T-cell (primary cell): ENCODE results near the gene SH3RF1. TPM values are rescaled to one million over a fixed set of nuclear protein-coding genes. Genes with fewer than 3 reads are reported as not detected.

ENCODE experiments used
- ATAC-seq, 4 experiments: fragments of 200-7000 bp in 3 of 4; fragments of 150-1000 bp in 1 of 4; cut with Tn5 transposase; replicated peaks in 1 of 4; 1 replicate in 3 of 4; 2 replicates in 1 of 4; pipeline ENCODE4 v1.10.0; 2021; ENCODE audit warnings: moderate library complexity in 3 of 4, mild to moderate bottlenecking in 2 of 4, moderate number of reproducible peaks in 1 of 4
- CTCF ChIA-PET, 2 donors: fragments of 300-600 bp; sonication (Branson Sonifier 250); formaldehyde crosslinking; loops; one replicate each; lab custom pipeline; 2022; ENCODE audit warnings: antibody characterized with exemption in 2 of 2; lab: Charles Lee
- POLR2A ChIA-PET, 2 donors: fragments of 300-600 bp; sonication (Branson Sonifier 250); formaldehyde crosslinking; loops; one replicate each; lab custom pipeline; 2022; ENCODE audit warnings: antibody characterized with exemption in 2 of 2; lab: Charles Lee
- DNase-seq, 35 experiments: peaks; one replicate each; pipeline versions ENCODE4 v3.0.0 to v3.0.0-alpha.2; 2013 to 2023
- H3K27ac ChIP-seq: one replicate; pipeline ENCODE4 v1.5.1; 2013; ENCODE audit warnings: low read length
- H3K27me3 ChIP-seq, 2 experiments: replicated peaks in 1 of 2; 1 replicate in 1 of 2; 2 replicates in 1 of 2; pipeline versions ENCODE4 v1.6.1 to v1.7.0; 2013; ENCODE audit warnings: low read length in 1 of 2, mixed read lengths in 1 of 2; ENCODE audit not compliant: control insufficient read depth in 2 of 2, insufficient read depth in 2 of 2; ENCODE audit errors: extremely low read depth in 1 of 2
- H3K36me3 ChIP-seq, 2 donors: 1 replicate in 1 of 2; 2 replicates in 1 of 2; pipeline versions ENCODE4 v1.6.1 to v1.7.0; 2013; ENCODE audit warnings: low read length in 1 of 2; ENCODE audit not compliant: control insufficient read depth in 2 of 2, insufficient read depth in 1 of 2; ENCODE audit errors: extremely low read depth in 1 of 2
- H3K4me1 ChIP-seq, 2 experiments: 1 replicate in 1 of 2; 2 replicates in 1 of 2; pipeline versions ENCODE4 v1.6.1 to v1.7.0; 2013; ENCODE audit warnings: low read length in 2 of 2, mixed read lengths in 1 of 2; ENCODE audit not compliant: insufficient read depth in 2 of 2, control insufficient read depth in 1 of 2; ENCODE audit errors: extremely low read depth in 1 of 2
- H3K4me3 ChIP-seq, 2 donors: 1 replicate in 1 of 2; 2 replicates in 1 of 2; pipeline versions ENCODE4 v1.5.1 to v1.7.0; 2013; ENCODE audit warnings: mild to moderate bottlenecking in 2 of 2, low read length in 1 of 2, moderate library complexity in 1 of 2; ENCODE audit not compliant: control insufficient read depth in 1 of 2; ENCODE audit errors: extremely low read depth in 1 of 2
- H3K9me3 ChIP-seq: 2 replicates; pipeline ENCODE4 v1.7.0; 2013
- H3K27ac Mint-ChIP-seq, 2 donors: one replicate each; pipeline ENCODE4 v1.8.0; 2020 to 2021; ENCODE audit warnings: mild to moderate bottlenecking in 2 of 2, mixed read lengths in 2 of 2
- H3K27me3 Mint-ChIP-seq, 2 donors: one replicate each; pipeline ENCODE4 v1.8.0; 2021 to 2022; ENCODE audit warnings: mixed read lengths in 2 of 2
- H3K36me3 Mint-ChIP-seq: one replicate; pipeline ENCODE4 v1.8.0; 2021; ENCODE audit warnings: mixed read lengths
- H3K4me1 Mint-ChIP-seq, 3 donors: one replicate each; pipeline ENCODE4 v1.8.0; 2020 to 2022; ENCODE audit warnings: mixed read lengths in 3 of 3, mild to moderate bottlenecking in 1 of 3
- H3K4me3 Mint-ChIP-seq, 3 donors: one replicate each; pipeline ENCODE4 v1.8.0; 2020 to 2022; ENCODE audit warnings: mild to moderate bottlenecking in 3 of 3, mixed read lengths in 3 of 3, moderate library complexity in 3 of 3
- H3K9me3 Mint-ChIP-seq, 3 donors: one replicate each; pipeline ENCODE4 v1.8.0; 2020 to 2022; ENCODE audit warnings: mixed read lengths in 3 of 3
- WGBS: methylation state at CpG from one replicate; pipeline ENCODE4 v1.1.5; 2013; ENCODE audit warnings: missing lambda C conversion rate; ENCODE audit not compliant: insufficient coverage; 5-methylcytosine and 5-hydroxymethylcytosine counted together
- total RNA-seq, 35 experiments: library from RNA in 6 of 35; stranded (reverse) in 6 of 35; fragments of 120-200 nt in 1 of 35; gene quantifications; one replicate each; pipeline versions ENCODE4 v1.2.1 to v1.2.4 and lab custom pipeline; 2013 to 2026

SH3RF1 gene
- total RNA-seq, 5 donors from 2014 or later (not counting 1 experiment from before 2014, with no cell fraction given) = 0.23 to 0.60 (median 0.27) TPM; not detected in 1

GRCh38 chr4:169175035-169175434, 95.7 kb downstream of the SH3RF1 start:
- DNase-seq (no peak), ATAC-seq (no peak)
- H3K36me3 Mint-ChIP-seq = no peaks in the 10 kb centered on the region
- WGBS = 80% methylated on average over 4 of the region's 4 CpGs
- no peaks in the 10 kb centered on the region for H3K9me3 ChIP-seq
- no peak overlapping the region for H3K27ac ChIP-seq
- H3K4me3 ChIP-seq = no peak overlapping the region
- no peaks in the 10 kb centered on the region for H3K4me1 Mint-ChIP-seq
- no peaks in the 10 kb centered on the region for H3K27me3 Mint-ChIP-seq
- H3K4me3 Mint-ChIP-seq = no peak overlapping the region
- no peaks in the 10 kb centered on the region for H3K27me3 ChIP-seq
- ChIA-PET CTCF (no interaction called here), POLR2A (no interaction called here)
- H3K9me3 Mint-ChIP-seq = no peaks in the 10 kb centered on the region
- H3K27ac Mint-ChIP-seq = no peak overlapping the region
- H3K36me3 ChIP-seq = no peaks in the 10 kb centered on the region
- no peaks in the 10 kb centered on the region for H3K4me1 ChIP-seq

DNA sequence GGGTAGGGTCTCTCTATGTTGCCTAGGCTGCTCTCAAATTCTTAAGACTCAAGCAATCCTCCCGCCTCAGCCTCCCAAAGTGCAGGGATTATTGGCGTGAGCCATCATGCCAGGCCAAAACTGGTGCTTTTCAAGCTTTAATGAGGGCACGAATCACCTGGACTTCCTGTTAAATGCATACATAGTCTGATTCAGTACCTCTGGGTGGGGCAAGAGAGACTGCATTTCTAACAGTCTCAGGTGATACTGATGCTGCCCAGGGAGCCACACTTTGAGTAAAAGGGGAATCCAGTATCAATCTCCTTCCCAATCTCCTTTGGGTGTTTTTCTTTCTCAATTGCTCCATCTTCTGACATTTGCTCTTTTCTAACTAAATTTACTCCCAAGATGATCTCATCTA, 96.5 kb downstream of the SH3RF1 start:
- Mint-ChIP-seq H3K4me3 (no peak overlapping the region), H3K27ac (no peak overlapping the region)

DNA sequence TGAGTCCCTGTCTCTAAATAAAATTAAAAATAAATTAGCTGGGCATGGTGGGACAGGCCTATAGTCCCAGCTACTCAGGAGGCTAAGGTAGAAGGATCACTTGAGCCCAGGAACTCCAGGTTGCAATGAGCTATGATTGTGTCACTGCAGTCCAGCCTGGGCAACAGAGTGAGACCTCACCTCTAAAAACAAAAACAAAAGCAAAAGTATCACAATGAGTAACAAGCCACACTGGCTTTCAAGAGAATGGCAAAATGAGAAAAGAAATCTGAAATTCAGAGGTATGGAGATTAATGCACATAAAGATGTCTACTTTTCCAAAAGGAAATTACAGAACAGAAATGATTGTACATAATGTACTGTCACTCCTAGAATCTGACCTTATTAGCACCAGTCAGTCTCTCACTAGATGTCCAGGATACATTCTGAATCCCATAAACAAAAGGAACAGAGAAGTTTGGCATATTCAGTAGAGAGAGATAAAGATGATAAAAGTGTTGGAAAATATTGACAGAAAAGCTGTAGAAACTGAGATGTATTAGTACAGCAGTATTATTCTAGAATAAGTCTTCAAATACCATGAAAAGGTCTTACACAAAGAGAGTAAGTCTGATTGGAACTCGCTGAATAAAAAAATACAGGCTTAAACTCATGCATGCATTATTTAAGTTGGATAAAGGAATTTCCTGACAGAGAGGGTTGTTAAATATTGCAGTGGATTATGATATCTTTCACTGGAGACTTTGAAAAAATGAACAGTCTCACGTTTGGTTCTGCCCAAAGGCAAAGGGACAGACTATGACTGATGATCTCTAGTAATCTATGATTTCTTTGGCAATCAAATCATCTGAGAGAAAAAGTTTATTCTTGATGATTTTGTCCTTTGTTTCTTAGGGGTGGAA, 102.5 kb downstream of the SH3RF1 start:
- ATAC-seq = no peak
- H3K9me3 ChIP-seq = no peaks in the 10 kb centered on the region
- no peaks in the 10 kb centered on the region for H3K27me3 ChIP-seq
- Mint-ChIP-seq H3K4me3 (no peak overlapping the region), H3K9me3 (no peaks in the 10 kb centered on the region), H3K27me3 (peaks cover 0 to 2% of the 10 kb centered on the region in 2 donors), H3K36me3 (no peaks in the 10 kb centered on the region), H3K27ac (no peak overlapping the region), H3K4me1 (no peaks in the 10 kb centered on the region)
- no peak overlapping the region for H3K27ac ChIP-seq
- ChIA-PET CTCF (no interaction called here), POLR2A (no interaction called here)
- no peak overlapping the region for H3K4me3 ChIP-seq
- H3K36me3 ChIP-seq = no peaks in the 10 kb centered on the region
- no peaks in the 10 kb centered on the region for H3K4me1 ChIP-seq
- 50% methylated on average over 1 of the region's 2 CpGs for WGBS
- DNase-seq = no peak

More for the DNA sequence above, 96.5 kb downstream of the SH3RF1 start:
- Histone ChIP-seq H3K27ac (no peak overlapping the region), H3K4me3 (no peak overlapping the region), H3K4me1 (no peaks in the 10 kb centered on the region), H3K27me3 (no peaks in the 10 kb centered on the region), H3K9me3 (no peaks in the 10 kb centered on the region), H3K36me3 (no peaks in the 10 kb centered on the region)
- WGBS = 100% methylated on average over 3 of the region's 3 CpGs
- POLR2A ChIA-PET = no interaction called here
- H3K36me3 Mint-ChIP-seq = no peaks in the 10 kb centered on the region
- H3K4me1 Mint-ChIP-seq = no peaks in the 10 kb centered on the region
- no peaks in the 10 kb centered on the region for H3K27me3 Mint-ChIP-seq
- CTCF ChIA-PET = no interaction called here
- ATAC-seq = no peak
- H3K9me3 Mint-ChIP-seq = no peaks in the 10 kb centered on the region
- no peak for DNase-seq

DNA sequence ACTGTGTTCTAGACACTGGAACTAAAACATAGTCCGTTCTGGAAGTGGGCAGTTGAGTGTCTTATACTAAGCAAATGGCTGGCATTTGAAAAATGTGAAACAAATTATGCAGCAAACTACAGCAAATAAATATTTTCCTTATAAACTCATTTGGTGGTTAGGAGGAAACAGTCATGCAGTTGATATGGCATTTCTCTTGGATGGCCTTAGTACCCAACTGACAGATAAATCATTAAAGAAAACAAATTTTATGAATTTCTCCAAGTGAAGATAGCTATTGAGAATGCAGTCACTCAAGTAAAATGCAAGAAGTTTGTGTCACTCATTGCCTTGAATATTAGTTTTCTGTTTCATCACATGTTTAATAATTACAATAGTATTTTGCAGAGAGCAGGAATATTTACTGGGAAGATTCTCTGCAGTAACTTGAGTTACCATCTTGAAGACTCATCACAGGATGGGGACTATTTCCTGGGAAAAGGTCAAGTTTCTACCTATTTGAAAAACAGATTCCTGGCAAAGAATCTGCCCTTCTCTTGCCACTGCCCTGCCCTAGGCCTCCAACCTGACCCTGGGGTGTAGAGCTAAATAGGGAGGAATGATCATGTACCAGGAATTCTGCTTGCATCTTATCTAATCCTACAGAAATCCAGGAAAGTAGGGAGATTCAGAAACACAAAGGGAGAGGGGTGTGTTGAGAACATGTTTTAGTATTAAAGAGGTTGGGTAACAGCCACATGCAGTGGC, 105.9 kb downstream of the SH3RF1 start:
- no CpG with 5 or more reads among the region's 1 CpG for WGBS
- POLR2A ChIA-PET = no interaction called here
- H3K27ac ChIP-seq = no peak overlapping the region
- no peak overlapping the region for H3K4me3 ChIP-seq
- CTCF ChIA-PET = no interaction called here
- ATAC-seq (no peak), DNase-seq (no peak)
- H3K9me3 ChIP-seq = no peaks in the 10 kb centered on the region
- no peak overlapping the region for H3K27ac Mint-ChIP-seq
- peaks cover 0 to 2% of the 10 kb centered on the region in 2 donors for H3K27me3 Mint-ChIP-seq
- peaks cover 0 to 3% of the 10 kb centered on the region in 2 experiments for H3K27me3 ChIP-seq
- no peaks in the 10 kb centered on the region for H3K36me3 Mint-ChIP-seq
- H3K4me1 ChIP-seq = no peaks in the 10 kb centered on the region
- no peaks in the 10 kb centered on the region for H3K4me1 Mint-ChIP-seq
- H3K9me3 Mint-ChIP-seq = no peaks in the 10 kb centered on the region
- no peak overlapping the region for H3K4me3 Mint-ChIP-seq
- no peaks in the 10 kb centered on the region for H3K36me3 ChIP-seq

DNA sequence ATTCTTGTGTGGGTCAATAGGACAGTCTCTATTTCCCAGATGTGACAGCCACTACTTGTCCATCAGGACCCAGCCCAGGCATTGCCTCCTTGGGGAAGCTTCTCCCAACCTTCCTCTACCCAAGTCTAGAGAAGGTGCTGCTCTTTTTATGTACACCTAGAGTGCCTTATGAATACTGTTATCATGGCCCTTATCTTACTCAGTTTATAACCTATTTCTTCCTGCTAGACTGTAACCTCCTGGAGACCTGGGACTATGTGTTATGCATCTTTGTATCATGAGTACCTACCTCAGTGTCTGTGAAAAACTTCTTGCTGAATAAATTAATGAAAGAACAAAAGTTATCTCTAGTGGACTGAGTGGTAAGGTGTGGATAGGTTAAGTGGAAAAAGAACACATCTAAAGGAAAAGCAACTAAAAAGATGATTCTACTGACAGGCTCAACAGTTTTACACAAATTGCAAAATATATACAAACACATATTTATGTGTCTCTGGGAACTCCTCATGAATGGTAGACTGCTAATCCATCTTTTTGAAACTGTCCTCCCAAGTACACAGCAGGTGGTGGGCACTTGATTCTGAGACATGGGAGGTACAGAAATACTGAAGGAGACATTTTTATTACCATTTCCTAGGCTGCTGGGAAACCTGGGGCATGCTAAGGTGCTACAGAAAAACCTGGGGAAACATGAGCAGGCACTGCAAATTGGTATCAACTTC, 106.6 kb downstream of the SH3RF1 start:
- ATAC-seq (no peak), DNase-seq (no peak)
- Histone ChIP-seq H3K36me3 (no peaks in the 10 kb centered on the region), H3K27me3 (peaks cover 0 to 3% of the 10 kb centered on the region in 2 experiments), H3K4me3 (no peak overlapping the region), H3K9me3 (no peaks in the 10 kb centered on the region), H3K4me1 (no peaks in the 10 kb centered on the region), H3K27ac (no peak overlapping the region)
- H3K9me3 Mint-ChIP-seq = no peaks in the 10 kb centered on the region
- no peaks in the 10 kb centered on the region for H3K36me3 Mint-ChIP-seq
- H3K4me1 Mint-ChIP-seq = no peaks in the 10 kb centered on the region
- no peak overlapping the region for H3K4me3 Mint-ChIP-seq
- POLR2A ChIA-PET = no interaction called here
- peaks cover 0 to 2% of the 10 kb centered on the region in 2 donors for H3K27me3 Mint-ChIP-seq
- H3K27ac Mint-ChIP-seq = no peak overlapping the region
- CTCF ChIA-PET = no interaction called here

DNA sequence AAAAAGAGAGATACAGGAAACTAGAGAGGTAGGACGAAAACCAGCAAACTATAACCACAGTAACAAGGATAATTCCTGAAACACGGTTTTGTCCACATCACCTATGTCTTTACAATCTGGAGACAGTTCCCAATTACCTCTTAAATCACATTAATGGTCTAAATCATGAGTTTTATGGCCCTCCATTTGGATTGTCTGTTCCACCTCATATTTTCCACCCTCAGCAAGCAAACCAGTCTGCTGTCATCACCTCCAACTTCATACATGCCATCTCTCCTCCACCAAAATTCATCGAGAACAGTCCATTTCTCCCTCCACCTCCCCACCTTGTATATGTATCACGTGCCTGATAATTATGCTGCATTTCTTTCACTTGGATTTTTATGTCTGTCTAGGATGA, 107.3 kb downstream of the SH3RF1 start:
- Histone ChIP-seq H3K4me1 (no peaks in the 10 kb centered on the region), H3K27me3 (peaks cover 0 to 3% of the 10 kb centered on the region in 2 experiments), H3K36me3 (no peaks in the 10 kb centered on the region), H3K9me3 (no peaks in the 10 kb centered on the region), H3K27ac (no peak overlapping the region), H3K4me3 (no peak overlapping the region)
- H3K4me1 Mint-ChIP-seq = no peaks in the 10 kb centered on the region
- H3K27me3 Mint-ChIP-seq = peaks cover 0 to 2% of the 10 kb centered on the region in 2 donors
- H3K4me3 Mint-ChIP-seq = no peak overlapping the region
- no peak overlapping the region for H3K27ac Mint-ChIP-seq
- 80% methylated on average over 1 of the region's 4 CpGs for WGBS
- no peaks in the 10 kb centered on the region for H3K9me3 Mint-ChIP-seq
- H3K36me3 Mint-ChIP-seq = no peaks in the 10 kb centered on the region
- no peak for DNase-seq
- POLR2A ChIA-PET = no interaction called here
- CTCF ChIA-PET = no interaction called here
- ATAC-seq = no peak
